Measurements from ENCODE around the gene EGFL8.

DNA sequence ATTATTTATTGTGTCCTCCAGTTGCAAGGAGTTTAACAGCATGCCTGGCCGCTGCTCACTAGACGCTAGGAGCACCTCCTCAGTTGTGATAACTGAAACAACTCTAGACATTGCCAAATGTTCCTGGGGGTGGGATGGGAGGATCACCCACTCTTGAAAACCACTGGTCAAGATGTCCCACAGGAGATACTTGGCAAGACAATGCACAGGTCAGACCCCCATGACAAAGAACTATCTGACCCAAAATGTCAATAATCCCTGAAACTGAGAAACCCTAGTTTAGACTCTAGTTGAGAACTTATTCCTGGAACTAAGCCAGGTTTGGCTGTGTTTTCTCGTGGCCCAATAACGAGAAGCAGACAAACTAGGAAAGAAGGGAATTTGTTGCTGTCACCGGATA, 24.8 kb upstream of the EGFL8 start:
- no peak for TF ChIP-seq POLR2AphosphoS5 (IDR thresholded peaks at IDR 0.05)
- TF ChIP-seq, protein P1, sequence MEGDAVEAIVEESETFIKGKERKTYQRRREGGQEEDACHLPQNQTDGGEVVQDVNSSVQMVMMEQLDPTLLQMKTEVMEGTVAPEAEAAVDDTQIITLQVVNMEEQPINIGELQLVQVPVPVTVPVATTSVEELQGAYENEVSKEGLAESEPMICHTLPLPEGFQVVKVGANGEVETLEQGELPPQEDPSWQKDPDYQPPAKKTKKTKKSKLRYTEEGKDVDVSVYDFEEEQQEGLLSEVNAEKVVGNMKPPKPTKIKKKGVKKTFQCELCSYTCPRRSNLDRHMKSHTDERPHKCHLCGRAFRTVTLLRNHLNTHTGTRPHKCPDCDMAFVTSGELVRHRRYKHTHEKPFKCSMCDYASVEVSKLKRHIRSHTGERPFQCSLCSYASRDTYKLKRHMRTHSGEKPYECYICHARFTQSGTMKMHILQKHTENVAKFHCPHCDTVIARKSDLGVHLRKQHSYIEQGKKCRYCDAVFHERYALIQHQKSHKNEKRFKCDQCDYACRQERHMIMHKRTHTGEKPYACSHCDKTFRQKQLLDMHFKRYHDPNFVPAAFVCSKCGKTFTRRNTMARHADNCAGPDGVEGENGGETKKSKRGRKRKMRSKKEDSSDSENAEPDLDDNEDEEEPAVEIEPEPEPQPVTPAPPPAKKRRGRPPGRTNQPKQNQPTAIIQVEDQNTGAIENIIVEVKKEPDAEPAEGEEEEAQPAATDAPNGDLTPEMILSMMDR (IDR thresholded peaks at IDR 0.05): no peak

All from prostate gland (tissue), 2 donors.